Loucy (cell line): ENCODE data around the gene TMEM135.

ENCODE experiments used
- H2AFZ ChIP-seq: fragments of 200-600 bp; sonication (generic); 2 replicates; pipeline ENCODE4 v1.6.0; 2016; ENCODE audit warnings: antibody characterized with exemption, mild to moderate bottlenecking, low read length, moderate library complexity
- H3F3A ChIP-seq: fragments of 200-600 bp; 2 replicates; pipeline ENCODE4 v1.6.0; 2016; ENCODE audit warnings: antibody characterized with exemption, low read depth, mild to moderate bottlenecking
- H3K27me3 ChIP-seq: fragments of 200-600 bp; sonication (generic); 2 replicates; pipeline ENCODE4 v1.6.1; 2014; ENCODE audit warnings: low read length, mild to moderate bottlenecking; ENCODE audit not compliant: insufficient read depth, poor library complexity, severe bottlenecking
- H3K36me3 ChIP-seq: fragments of 200-600 bp; sonication (generic); 2 replicates; pipeline ENCODE4 v1.6.1; 2016; ENCODE audit warnings: low read length; ENCODE audit not compliant: insufficient read depth
- H3K4me1 ChIP-seq: fragments of 200-600 bp; sonication (generic); 2 replicates; pipeline ENCODE4 v1.5.1; 2014; ENCODE audit warnings: low read length, mild to moderate bottlenecking; ENCODE audit not compliant: insufficient read depth, poor library complexity, severe bottlenecking
- H3K4me2 ChIP-seq: fragments of 200-600 bp; sonication (generic); 2 replicates; pipeline ENCODE4 v1.6.0; 2014; ENCODE audit warnings: antibody characterized with exemption, low read length, low read depth, mild to moderate bottlenecking; ENCODE audit not compliant: poor library complexity, severe bottlenecking
- H3K4me3 ChIP-seq: fragments of 200-600 bp; sonication (generic); 2 replicates; pipeline ENCODE4 v1.5.1; 2014; ENCODE audit warnings: low read length, mild to moderate bottlenecking, mixed read lengths; ENCODE audit not compliant: poor library complexity, severe bottlenecking
- H3K79me2 ChIP-seq: fragments of 200-600 bp; sonication (generic); 2 replicates; pipeline ENCODE4 v1.6.1; 2014; ENCODE audit warnings: low read length; ENCODE audit not compliant: insufficient read depth
- H3K9ac ChIP-seq: fragments of 200-600 bp; sonication (generic); 2 replicates; pipeline ENCODE4 v1.6.0; 2014; ENCODE audit warnings: mild to moderate bottlenecking, low read depth, low read length, moderate library complexity; ENCODE audit not compliant: poor library complexity, severe bottlenecking
- H3K9me2 ChIP-seq: fragments of 200-600 bp; sonication (generic); replicated peaks from 2 replicates; pipeline ENCODE4 v1.6.1; 2016; ENCODE audit warnings: low read depth, low read length, mixed read lengths
- H3K9me3 ChIP-seq: fragments of 200-600 bp; sonication (generic); 2 replicates; pipeline ENCODE4 v1.6.1; 2014; ENCODE audit warnings: mild to moderate bottlenecking, antibody characterized with exemption, low read length, low read depth; ENCODE audit not compliant: insufficient read depth
- H4K20me1 ChIP-seq: fragments of 200-600 bp; sonication (generic); 2 replicates; pipeline ENCODE4 v1.6.0; 2014; ENCODE audit warnings: antibody characterized with exemption, low read length, mild to moderate bottlenecking; ENCODE audit not compliant: insufficient read depth, poor library complexity, severe bottlenecking
- CTCF ChIP-seq: fragments of 200-600 bp; sonication (generic); conservative IDR thresholded peaks from 2 replicates; pipeline ENCODE4 v1.5.1; 2014; ENCODE audit warnings: mild to moderate bottlenecking, antibody characterized with exemption, low read length
- EZH2phosphoT487 ChIP-seq: fragments of 200-600 bp; IDR thresholded peaks from 2 replicates; pipeline ENCODE4 v1.6.1; 2018; ENCODE audit warnings: antibody characterized with exemption, mild to moderate bottlenecking, moderate library complexity, borderline replicate concordance

TMEM135 gene

GRCh38 chr11:87228820-87229219, 191.1 kb downstream of the TMEM135 start:
- no peaks in the 10 kb centered on the region for H3F3A ChIP-seq
- H3K9ac ChIP-seq, result no peak overlapping the region
- no peaks in the 10 kb centered on the region for H3K4me1 ChIP-seq
- no peak overlapping the region for H3K4me2 ChIP-seq
- H3K79me2 ChIP-seq, result no peaks in the 10 kb centered on the region
- H3K27me3 ChIP-seq, result no peaks in the 10 kb centered on the region
- H3K9me2 ChIP-seq, result no peaks in the 10 kb centered on the region
- H3K9me3 ChIP-seq, result peaks cover 3% of the 10 kb centered on the region; the same call in 1 of the 2 replicates
- TF ChIP-seq CTCF (no peak), EZH2phosphoT487 (no peak)
- peaks cover 4% of the 10 kb centered on the region for H4K20me1 ChIP-seq
- no peak overlapping the region for H3K4me3 ChIP-seq
- H2AFZ ChIP-seq, result no peak overlapping the region
- no peaks in the 10 kb centered on the region for H3K36me3 ChIP-seq

DNA sequence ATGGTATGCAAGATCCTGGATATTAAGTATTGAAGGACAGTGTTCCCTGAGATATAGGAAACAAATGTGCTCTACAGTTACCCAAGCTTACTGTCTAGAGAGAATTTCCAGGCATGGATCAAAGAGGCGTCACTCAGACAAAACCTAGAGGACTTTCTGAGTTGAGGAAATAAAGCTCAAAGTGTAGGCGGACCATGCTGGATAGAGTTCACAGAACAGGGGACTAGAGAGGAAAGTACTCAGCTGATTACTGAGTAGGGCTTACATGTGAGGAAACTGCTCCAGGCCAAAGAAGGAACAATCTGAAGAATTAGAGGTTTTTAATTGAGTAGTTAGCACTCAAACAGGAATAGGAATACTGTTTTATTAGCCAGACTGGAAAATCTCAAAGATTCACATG, 193.3 kb downstream of the TMEM135 start:
- Histone ChIP-seq H2AFZ (no peak overlapping the region), H3K79me2 (no peaks in the 10 kb centered on the region), H3F3A (no peaks in the 10 kb centered on the region), H3K9ac (no peak overlapping the region), H4K20me1 (peaks cover 4% of the 10 kb centered on the region), H3K9me2 (no peaks in the 10 kb centered on the region), H3K36me3 (no peaks in the 10 kb centered on the region), H3K4me3 (no peak overlapping the region), H3K4me1 (no peaks in the 10 kb centered on the region), H3K27me3 (no peaks in the 10 kb centered on the region), H3K9me3 (peaks cover 3% of the 10 kb centered on the region; the same call in 1 of the 2 replicates), H3K4me2 (no peak overlapping the region)
- TF ChIP-seq CTCF, result no peak
- TF ChIP-seq EZH2phosphoT487, result no peak

- Histone ChIP-seq H3K79me2 (no peaks in the 10 kb centered on the region), H4K20me1 (peaks cover 4% of the 10 kb centered on the region), H3K9me2 (no peaks in the 10 kb centered on the region), H3K27me3 (no peaks in the 10 kb centered on the region), H3K4me1 (no peaks in the 10 kb centered on the region), H3K36me3 (no peaks in the 10 kb centered on the region), H3K4me2 (no peak overlapping the region), H2AFZ (no peak overlapping the region), H3F3A (no peaks in the 10 kb centered on the region), H3K9me3 (peaks cover 3% of the 10 kb centered on the region; the same call in 1 of the 2 replicates), H3K4me3 (no peak overlapping the region), H3K9ac (no peak overlapping the region)
- no peak for TF ChIP-seq CTCF
- TF ChIP-seq EZH2phosphoT487, result no peak
Measured at GRCh38 chr11:87232320-87232719, 194.6 kb downstream of the TMEM135 start.
